ENCODE results near the gene SULT6B1.

DNA sequence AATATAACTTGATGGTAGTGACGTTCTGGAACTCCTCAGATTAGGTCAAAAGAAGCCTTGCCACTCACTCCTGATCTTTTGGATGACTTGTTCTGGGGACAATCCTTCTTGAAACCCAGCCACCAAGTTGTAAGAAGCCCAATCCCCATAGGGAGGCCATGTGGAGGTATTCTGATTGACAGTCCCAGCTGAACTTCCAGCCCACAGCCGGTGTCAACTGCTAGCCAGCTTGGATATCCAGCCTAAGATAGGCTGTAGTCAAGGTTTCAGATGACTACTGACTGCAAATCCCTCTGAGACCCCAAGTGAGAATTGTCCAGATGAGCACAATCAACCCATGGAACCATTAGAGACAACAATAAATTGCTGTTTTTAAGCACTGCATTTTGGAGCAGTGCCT, 63.1 kb downstream of the SULT6B1 start:
- TF ChIP-seq, protein P1, sequence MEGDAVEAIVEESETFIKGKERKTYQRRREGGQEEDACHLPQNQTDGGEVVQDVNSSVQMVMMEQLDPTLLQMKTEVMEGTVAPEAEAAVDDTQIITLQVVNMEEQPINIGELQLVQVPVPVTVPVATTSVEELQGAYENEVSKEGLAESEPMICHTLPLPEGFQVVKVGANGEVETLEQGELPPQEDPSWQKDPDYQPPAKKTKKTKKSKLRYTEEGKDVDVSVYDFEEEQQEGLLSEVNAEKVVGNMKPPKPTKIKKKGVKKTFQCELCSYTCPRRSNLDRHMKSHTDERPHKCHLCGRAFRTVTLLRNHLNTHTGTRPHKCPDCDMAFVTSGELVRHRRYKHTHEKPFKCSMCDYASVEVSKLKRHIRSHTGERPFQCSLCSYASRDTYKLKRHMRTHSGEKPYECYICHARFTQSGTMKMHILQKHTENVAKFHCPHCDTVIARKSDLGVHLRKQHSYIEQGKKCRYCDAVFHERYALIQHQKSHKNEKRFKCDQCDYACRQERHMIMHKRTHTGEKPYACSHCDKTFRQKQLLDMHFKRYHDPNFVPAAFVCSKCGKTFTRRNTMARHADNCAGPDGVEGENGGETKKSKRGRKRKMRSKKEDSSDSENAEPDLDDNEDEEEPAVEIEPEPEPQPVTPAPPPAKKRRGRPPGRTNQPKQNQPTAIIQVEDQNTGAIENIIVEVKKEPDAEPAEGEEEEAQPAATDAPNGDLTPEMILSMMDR (IDR thresholded peaks at IDR 0.05) = no peak
- no peak for TF ChIP-seq EP300 (IDR thresholded peaks at IDR 0.05; ENCODE audit: low read depth)
- TF ChIP-seq POLR2AphosphoS5 (IDR thresholded peaks at IDR 0.05) = no peak
- no peak for TF ChIP-seq POLR2A (IDR thresholded peaks at IDR 0.05)

Measured in transverse colon (tissue), 4 donors.